ENCODE data around the gene FMOD.

GRCh38 chr1:203360547-203361185 is 9.7 kb upstream of the FMOD start:
- TF ChIP-seq CTCF (conservative IDR thresholded peaks at IDR 0.05; ENCODE audit: low read depth, low read length), result no peak
- no peak for TF ChIP-seq EZH2 (IDR thresholded peaks at IDR 0.05; ENCODE audit: low read length, unreplicated experiment)
